ENCODE measurements around the gene COQ2.

DNA sequence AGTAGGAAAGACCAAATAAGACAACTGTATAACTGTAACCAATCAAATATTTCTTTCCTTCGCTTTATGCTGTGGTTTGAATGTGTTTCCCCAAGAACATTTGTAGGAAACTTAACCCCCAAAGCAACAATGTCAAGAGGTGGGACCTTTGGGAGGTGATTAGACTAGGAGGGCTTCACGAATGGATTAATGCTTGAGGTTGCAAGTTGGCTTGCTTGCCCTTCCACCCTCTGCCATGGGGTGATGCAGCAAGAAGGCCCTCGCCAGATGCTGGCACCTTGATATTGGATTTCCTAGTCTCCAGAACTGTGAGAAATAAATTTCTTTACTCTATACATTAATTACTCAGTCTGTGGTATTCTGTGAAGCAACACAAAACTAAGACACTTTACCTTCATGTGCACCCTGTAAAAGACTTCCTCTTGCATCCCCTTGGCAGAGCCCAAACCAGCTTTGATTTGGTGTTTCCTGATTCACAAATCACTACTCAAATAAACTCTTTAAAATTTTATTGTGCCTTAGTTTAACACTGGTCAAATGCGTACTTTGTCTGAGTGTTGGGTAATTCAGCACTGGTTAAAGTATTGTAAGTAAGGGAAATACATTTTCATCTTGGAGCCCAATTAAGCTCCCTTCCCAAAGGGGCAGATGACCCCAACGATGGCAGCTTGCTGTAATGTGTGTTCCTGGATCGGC, 59.9 kb downstream of the COQ2 start:
- no peak for TF ChIP-seq LEF1 (IDR thresholded peaks at IDR 0.05; ENCODE audit: borderline replicate concordance)
- no peak for TF ChIP-seq SP1 (IDR thresholded peaks at IDR 0.05)

All from HEK293T (cell line).